Stimulated activated CD4-positive, alpha-beta T cell treated with anti-CD3 and anti-CD28 coated beads, Interleukin-2, amount 100 ng/mL, for 24 hours (primary cell): ENCODE data around the gene PRKCH.

Source experiments
- DNase-seq, 2 donors: peaks; one replicate each; pipeline ENCODE4 v3.0.0-alpha.2; 2020

PRKCH gene

GRCh38 chr14:61477712-61478462, 156.5 kb downstream of the PRKCH start:
- peak in 1 of 2 donors; percentile 40 for DNase-seq

GRCh38 chr14:61478971-61479473, 157.6 kb downstream of the PRKCH start:
- peak in 1 of 2 donors; percentile 41 for DNase-seq

- no peak for DNase-seq
Observed at GRCh38 chr14:61479746-61480502, 158.5 kb downstream of the PRKCH start.

- DNase-seq = no peak
Observed at GRCh38 chr14:61480704-61481285, 159.4 kb downstream of the PRKCH start.

- no peak for DNase-seq
Observed at GRCh38 chr14:61481701-61482100, 160.3 kb downstream of the PRKCH start.

- no peak for DNase-seq
Observed at GRCh38 chr14:61482348-61483206, 161.2 kb downstream of the PRKCH start.

- no peak for DNase-seq
Observed at GRCh38 chr14:61483476-61483875, 162.1 kb downstream of the PRKCH start.

GRCh38 chr14:61484031-61484430, 162.7 kb downstream of the PRKCH start:
- no peak for DNase-seq

GRCh38 chr14:61484826-61485584, 163.6 kb downstream of the PRKCH start:
- no peak for DNase-seq

GRCh38 chr14:61485661-61486060, 164.3 kb downstream of the PRKCH start:
- no peak for DNase-seq

GRCh38 chr14:61486930-61487495, 165.6 kb downstream of the PRKCH start:
- no peak for DNase-seq

- no peak for DNase-seq
Observed at GRCh38 chr14:61488417-61489401, 167.3 kb downstream of the PRKCH start.

- no peak for DNase-seq
Observed at GRCh38 chr14:61489512-61489911, 168.1 kb downstream of the PRKCH start.

- no peak for DNase-seq
Observed at GRCh38 chr14:61489932-61490331, 168.6 kb downstream of the PRKCH start.

GRCh38 chr14:61491224-61491623, 169.8 kb downstream of the PRKCH start:
- no peak for DNase-seq

GRCh38 chr14:61491876-61492434, 170.6 kb downstream of the PRKCH start:
- DNase-seq = no peak

GRCh38 chr14:61492474-61492873, 171.1 kb downstream of the PRKCH start:
- DNase-seq = no peak

GRCh38 chr14:61493239-61493638, 171.9 kb downstream of the PRKCH start:
- DNase-seq = no peak

GRCh38 chr14:61494018-61494417, 172.6 kb downstream of the PRKCH start:
- DNase-seq = no peak

- no peak for DNase-seq
Observed at GRCh38 chr14:61495809-61496208, 174.4 kb downstream of the PRKCH start.
